Stimulated activated CD8-positive, alpha-beta memory T cell treated with anti-CD3 and anti-CD28 coated beads, Interleukin-4, amount 100 ng/mL, for 1 hour (primary cell): ENCODE results near the gene SUCNR1.
"Not testable (repeated sequence)": the region's sequence is repeated elsewhere in the genome, so short reads cannot be mapped to it uniquely, and the experiment has no call there.

ENCODE experiments used
- DNase-seq, 2 donors: peaks; one replicate each; pipeline ENCODE4 v3.0.0-alpha.2; 2020; ENCODE audit warnings: low read depth in 2 of 2, low spot score in 1 of 2

Gene SUCNR1

DNA sequence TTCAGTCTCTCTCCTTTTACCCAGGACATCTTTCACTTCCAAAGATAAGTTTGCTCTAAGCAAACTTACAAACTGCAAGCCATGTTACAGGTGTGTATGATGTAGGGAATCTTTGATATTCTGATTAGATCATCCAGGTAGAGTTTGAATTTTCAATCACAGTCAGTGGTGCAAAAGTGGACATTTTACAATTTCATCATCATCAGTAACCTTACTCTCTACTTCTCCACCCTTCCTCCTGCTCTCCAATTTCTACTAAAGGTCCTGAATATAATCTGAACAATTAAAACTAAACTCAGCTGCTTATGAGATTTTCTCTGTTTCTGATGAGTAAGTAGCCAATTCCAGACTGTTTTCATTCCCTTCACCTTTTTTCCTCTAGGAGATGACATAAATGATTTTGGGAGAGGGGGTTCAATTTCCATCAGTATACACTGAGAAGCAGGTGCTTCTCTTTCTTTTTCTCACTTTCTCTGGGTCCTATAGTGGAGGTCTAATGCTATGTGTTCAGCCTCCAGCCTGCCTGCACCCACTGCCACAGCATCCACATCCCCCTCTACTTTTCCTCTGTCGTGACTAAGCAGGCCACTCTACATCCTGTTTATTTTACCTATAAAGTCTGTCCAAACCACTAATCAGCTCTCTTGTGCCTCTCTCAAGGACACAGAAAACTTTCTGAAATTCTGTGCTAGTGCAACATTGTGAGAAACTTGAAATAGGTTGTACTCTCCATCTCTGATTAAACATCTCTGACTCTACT is 27.6 kb downstream of the SUCNR1 start:
- no peak for DNase-seq

DNA sequence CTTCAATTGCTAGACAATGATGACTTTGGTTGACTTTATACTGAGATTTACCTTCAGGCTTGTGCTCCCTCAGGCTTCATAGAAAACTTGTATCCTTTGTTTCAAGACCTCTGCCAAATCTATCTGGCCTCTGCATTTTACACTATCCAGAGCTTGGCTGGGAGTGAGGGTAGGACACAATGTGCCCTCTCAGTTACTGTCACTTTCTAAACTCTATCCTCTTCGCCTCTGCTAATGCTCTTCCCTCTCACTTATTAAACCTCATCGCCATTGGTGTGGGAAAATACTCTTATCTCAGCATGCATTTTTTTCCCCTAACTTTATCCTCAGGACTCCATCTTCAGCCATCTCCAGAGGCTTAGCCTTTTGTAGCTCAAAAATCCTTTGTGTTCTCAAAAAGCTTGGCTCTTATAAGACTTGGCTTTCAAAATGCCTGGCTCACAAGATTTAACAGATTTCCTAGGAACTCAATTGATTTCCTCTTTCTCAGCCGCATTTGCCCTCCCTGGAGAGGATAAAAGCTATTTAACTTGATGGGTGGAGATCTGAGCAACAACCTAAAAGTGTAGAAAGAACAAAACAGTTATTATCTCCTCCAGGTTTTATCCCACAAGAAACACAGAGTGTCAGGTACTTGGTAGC is 28.3 kb downstream of the SUCNR1 start:
- DNase-seq: no peak

DNA sequence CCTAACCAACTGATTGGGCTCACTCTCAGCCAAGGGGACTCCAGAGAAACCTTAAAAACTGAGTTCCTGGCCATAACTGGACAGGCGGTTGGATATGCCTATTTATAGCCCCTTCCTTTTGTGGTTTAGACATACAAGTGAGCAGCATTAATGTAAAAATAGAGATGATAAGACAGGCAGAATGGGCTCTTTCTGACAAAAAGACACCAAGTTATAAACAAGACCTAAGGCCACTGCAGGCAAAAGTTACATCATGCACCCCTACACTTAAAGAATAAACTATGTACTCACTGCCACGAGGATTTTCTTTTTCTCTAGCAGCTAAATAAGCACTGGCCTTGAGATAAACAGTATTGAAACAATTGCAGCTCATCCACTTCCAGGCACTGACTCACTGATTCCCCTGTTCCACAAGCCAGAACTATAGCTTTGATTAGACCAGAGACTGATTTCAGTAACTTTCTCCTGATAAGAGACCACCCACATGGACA is 30.1 kb downstream of the SUCNR1 start:
- DNase-seq: no peak

DNA sequence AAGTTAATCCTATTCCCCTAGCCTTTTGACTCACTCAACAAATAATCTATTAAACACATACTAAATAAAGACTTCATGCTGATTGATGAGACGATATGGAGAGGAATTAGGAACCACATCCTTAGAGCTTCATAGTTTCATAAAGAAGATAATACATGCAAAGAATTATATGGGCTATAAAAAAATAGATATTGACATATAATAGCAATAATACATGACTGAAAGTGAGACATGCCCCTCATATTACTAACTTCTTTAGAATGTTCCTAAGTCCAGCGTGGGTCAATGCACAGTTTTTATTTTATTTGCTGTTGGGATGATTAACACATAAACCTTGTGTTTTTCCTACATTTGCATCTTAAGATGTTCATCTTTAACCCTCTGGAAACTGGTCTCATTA is 32.2 kb downstream of the SUCNR1 start:
- no peak for DNase-seq

GRCh38 chr3:151906751-151907150 is 33.3 kb downstream of the SUCNR1 start:
- DNase-seq: no peak

DNA sequence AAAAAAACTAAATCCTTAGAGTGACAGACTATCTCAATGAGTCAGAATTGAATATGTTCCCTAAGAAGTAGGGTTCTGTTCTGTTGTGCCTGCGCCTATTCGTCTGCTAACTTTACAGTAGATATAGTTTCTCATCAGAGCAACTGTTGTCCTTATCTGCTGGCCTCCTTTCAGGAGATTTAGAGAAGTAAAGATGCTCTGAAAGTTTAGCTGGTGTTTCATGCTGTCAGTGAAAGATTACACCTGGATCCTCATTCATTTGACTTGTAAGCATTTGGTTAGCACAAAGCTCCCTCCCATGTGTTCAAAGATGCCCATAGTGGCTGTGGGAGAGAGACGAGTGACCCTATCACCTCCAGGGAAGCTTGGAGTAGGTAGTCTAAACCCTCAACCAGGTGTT is 35.0 kb downstream of the SUCNR1 start:
- no peak for DNase-seq

- DNase-seq: no peak
These were observed 36.4 kb downstream of the SUCNR1 start for GRCh38 chr3:151909681-151910405.

GRCh38 chr3:151911462-151911861 is 38.0 kb downstream of the SUCNR1 start:
- DNase-seq: no peak

DNA sequence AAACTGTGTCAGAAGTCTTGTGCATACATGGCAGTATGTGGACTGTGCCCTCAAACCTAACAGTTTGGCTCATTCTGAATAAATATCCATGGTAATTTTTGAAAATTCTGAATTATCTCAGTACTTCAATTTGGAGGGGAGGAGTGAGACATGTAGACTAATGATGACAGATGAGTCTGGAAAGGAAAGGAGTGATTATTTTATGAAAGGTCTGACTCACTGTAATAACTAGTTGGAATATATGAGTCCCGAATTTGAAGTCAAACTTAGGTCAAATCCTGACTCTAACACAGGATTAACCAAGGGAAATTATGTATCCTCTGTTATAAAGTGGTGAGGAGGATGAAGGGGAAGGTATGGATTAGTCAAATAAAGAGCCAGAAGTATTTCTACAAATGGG is 38.6 kb downstream of the SUCNR1 start:
- no peak for DNase-seq

DNA sequence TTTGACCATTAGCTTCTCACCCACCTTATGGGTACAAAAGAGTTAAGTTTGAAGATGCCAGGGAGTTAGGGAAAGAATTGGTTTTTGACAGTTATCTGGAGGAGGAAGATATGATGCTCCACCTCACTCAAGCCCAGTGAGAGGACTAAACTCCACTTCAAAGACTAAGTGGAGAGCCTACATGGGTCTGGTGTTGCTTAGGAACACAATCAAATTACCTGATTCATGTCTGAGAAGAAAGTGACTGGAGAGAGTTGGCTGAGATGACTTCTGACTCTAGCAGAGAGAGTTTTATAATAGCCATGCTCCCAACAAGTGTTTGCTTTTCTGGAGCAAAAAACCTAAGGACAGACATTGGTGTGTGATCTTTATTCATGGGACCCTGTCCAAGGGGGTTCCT is 43.3 kb downstream of the SUCNR1 start:
- DNase-seq: no peak

DNA sequence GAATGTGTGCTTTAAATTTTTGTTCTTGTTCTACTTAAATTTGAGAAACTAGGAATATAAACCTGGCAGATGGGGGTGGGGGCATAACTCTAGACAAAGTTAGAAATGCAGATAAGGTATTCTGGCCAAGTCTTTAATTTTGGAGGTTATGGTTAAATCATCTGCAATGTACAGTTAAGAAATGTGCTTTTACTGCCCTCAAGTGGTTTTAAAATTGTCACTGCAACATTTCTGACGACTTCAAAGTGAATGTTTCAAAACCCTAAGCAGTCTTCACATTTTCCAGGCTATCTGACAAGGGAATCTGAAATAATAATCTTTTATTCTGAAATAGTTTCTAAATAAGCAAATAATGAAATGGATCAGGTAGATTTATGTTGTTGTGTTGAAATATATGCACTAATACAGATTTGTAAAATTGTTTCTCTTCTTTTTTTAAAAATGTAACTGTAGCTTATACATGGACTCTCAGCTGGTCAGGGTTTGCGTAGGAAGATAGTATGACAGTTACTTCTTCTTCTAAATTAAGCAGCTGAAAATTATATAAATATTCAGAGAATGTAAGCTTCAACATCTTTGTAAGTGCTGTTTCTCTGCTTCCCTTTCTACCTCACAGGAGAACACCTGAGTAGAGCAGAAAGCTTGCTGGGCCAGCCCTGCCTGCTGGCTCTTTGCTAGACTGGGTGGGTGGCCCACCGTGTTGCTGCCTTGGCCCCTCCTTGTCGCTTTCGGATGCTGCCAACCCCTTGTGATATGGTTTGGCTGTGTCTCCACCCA is 45.0 kb downstream of the SUCNR1 start:
- DNase-seq: no peak

DNA sequence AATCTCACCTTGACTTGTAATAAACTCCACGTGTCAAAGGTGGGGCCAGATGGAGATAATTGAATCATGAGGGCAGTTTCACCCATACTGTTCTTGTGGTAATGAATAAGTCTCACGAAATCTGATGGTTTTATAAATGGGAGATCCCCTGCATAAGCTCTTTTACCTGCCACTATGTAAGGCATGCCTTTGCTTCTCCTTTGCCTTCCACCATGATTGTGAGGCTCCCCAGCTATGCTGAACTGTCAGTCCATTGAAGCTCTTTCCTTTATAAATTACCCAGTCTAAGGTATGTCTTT is 45.5 kb downstream of the SUCNR1 start:
- DNase-seq: no peak

DNA sequence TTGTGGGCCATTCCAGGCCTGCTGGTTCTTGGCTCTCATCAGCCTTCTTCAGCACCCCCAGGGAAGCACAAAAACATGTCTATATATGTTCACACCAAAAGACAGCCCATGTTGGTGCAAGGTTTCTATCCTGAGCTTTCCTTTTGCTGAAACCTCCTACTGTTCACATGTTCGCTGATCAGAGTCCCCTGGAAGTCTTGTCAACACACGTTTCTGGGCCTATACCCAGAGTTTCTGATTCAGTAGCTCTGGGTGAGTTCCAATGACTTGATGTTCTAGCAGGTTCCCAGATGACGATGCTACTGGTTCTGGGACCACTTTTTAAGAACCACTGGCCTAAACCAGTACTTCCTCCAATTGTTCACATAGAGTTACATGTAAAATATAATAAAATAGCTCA is 46.0 kb downstream of the SUCNR1 start:
- DNase-seq: no peak

- no peak for DNase-seq
These were observed 50.5 kb downstream of the SUCNR1 start for GRCh38 chr3:151923901-151924300.

GRCh38 chr3:151924753-151925152 is 51.3 kb downstream of the SUCNR1 start:
- DNase-seq: no peak

GRCh38 chr3:151925419-151925818 is 52.0 kb downstream of the SUCNR1 start:
- no peak for DNase-seq

DNA sequence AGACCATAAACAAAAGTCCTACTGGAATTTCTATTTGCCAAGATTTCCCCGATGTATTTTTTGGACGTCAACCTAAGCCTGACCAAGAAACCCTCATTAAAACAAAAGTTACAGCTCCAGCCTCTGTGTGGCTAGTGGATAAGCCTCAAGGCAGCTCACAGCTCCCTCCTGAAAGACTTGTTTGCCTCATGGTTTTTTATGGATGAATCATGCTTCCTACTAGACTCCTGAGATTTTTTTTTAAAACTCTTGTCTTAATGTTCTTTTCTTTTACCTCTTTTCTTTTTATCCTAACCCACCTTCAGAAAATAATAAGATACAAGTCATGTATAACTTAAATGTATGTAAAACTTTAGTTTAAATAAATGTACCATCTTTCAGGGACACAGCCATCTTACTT is 52.4 kb downstream of the SUCNR1 start:
- DNase-seq: no peak

DNA sequence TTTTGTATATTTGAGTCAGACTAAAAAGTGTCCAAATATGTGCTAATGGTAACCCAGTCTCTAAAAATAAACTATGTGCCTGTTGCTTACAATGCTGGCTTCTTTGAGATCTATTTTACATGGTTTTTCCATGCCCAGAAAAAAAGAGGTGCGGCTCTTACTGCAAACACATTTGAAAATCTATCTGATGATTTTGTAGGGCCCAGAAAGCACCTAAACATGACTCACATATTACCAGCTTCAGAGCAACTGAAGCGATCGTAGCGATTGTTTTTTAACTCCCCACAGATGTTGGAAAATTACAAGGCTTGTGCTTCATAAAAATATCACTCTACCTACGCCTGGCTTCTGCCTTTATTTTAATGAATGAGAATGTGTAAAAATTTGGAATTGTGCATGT is 53.5 kb downstream of the SUCNR1 start:
- no peak for DNase-seq

- DNase-seq: not testable (repeated sequence)
These were observed 54.6 kb downstream of the SUCNR1 start for GRCh38 chr3:151927915-151928525.

DNA sequence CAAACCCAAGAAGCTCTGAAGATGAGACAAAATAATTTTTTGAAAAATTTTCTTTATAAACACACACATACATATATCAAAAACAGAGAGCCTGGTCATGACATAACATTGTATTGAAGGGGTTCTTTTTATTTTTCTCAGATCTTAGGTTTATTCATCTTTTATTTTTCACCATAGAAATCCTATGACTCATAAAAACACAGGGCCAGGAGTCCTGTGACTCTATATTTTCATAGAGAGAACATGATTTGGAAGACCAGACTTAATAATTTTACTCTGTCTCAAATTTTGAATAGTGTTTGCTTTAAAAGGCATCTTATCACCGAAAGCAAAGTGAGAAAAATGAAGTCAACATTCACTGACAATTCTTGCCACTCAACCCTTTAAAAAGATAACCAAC is 57.7 kb downstream of the SUCNR1 start:
- DNase-seq: no peak

- DNase-seq: no peak
These were observed 59.9 kb downstream of the SUCNR1 start for GRCh38 chr3:151933234-151933853.
